H9 (cell line): ENCODE data around the gene CDK10. TPM values are rescaled to one million over a fixed set of nuclear protein-coding genes. Genes with fewer than 3 reads are reported as not detected.

Experiments used
- DNase-seq: peaks from one replicate; pipeline ENCODE4 v3.0.0-alpha.2; 2017
- H2AFZ ChIP-seq: one replicate; pipeline ENCODE4 v1.6.1; 2013; ENCODE audit warnings: mild to moderate bottlenecking, low read length, control low read depth, moderate library complexity
- H2AK5ac ChIP-seq: 2 replicates; pipeline ENCODE4 v1.6.1; 2013; ENCODE audit warnings: low read length, control low read depth, mixed read lengths; ENCODE audit not compliant: insufficient read length
- H2BK120ac ChIP-seq: one replicate; pipeline ENCODE4 v1.6.1; 2013; ENCODE audit warnings: low read depth, mild to moderate bottlenecking, low read length, control low read depth, inconsistent platforms; ENCODE audit not compliant: poor library complexity, severe bottlenecking
- H2BK12ac ChIP-seq: 2 replicates; pipeline ENCODE4 v1.6.1; 2013; ENCODE audit warnings: low read length, control low read depth, mixed read lengths, low read depth; ENCODE audit not compliant: insufficient read length
- H2BK15ac ChIP-seq: 2 replicates; pipeline ENCODE4 v1.6.1; 2013; ENCODE audit warnings: low read depth, low read length, control low read depth
- H2BK20ac ChIP-seq: one replicate; pipeline ENCODE4 v1.6.1; 2013; ENCODE audit warnings: low read depth, mild to moderate bottlenecking, low read length, control low read depth, inconsistent platforms; ENCODE audit not compliant: poor library complexity, severe bottlenecking
- H2BK5ac ChIP-seq: 2 replicates; pipeline ENCODE4 v1.6.1; 2013; ENCODE audit warnings: low read length, control low read depth, mixed read lengths; ENCODE audit not compliant: insufficient read length
- H3K14ac ChIP-seq: 2 replicates; pipeline ENCODE4 v1.6.1; 2013; ENCODE audit warnings: low read length, control low read depth; ENCODE audit not compliant: insufficient read depth
- H3K18ac ChIP-seq: 2 replicates; pipeline ENCODE4 v1.6.1; 2013; ENCODE audit warnings: low read depth, mild to moderate bottlenecking, mixed read lengths, low read length, control low read depth; ENCODE audit not compliant: insufficient read length
- H3K23ac ChIP-seq: 2 replicates; pipeline ENCODE4 v1.6.1; 2013; ENCODE audit warnings: low read length, control low read depth, mixed read lengths, low read depth; ENCODE audit not compliant: insufficient read length
- H3K23me2 ChIP-seq: 2 replicates; pipeline ENCODE4 v1.6.1; 2013; ENCODE audit warnings: low read depth, mild to moderate bottlenecking, mixed read lengths, low read length, control low read depth; ENCODE audit not compliant: insufficient read length, poor library complexity, severe bottlenecking
- H3K27ac ChIP-seq: 2 replicates; pipeline ENCODE4 v1.5.1; 2013; ENCODE audit warnings: low read length, control low read depth, mixed read lengths, low read depth; ENCODE audit not compliant: insufficient read length
- H3K27me3 ChIP-seq: 2 replicates; pipeline ENCODE4 v1.6.1; 2013; ENCODE audit warnings: low read length, control low read depth, inconsistent platforms; ENCODE audit not compliant: insufficient read depth
- H3K4ac ChIP-seq: 2 replicates; pipeline ENCODE4 v1.6.1; 2013; ENCODE audit warnings: low read depth, mild to moderate bottlenecking, control low read depth, inconsistent platforms, low read length, moderate library complexity
- H3K4me1 ChIP-seq: 2 replicates; pipeline ENCODE4 v1.6.1; 2013; ENCODE audit warnings: low read length, control low read depth, inconsistent platforms; ENCODE audit not compliant: insufficient read depth
- H3K4me2 ChIP-seq: 2 replicates; pipeline ENCODE4 v1.6.1; 2013; ENCODE audit warnings: low read length, control low read depth, mixed read lengths; ENCODE audit not compliant: insufficient read length, insufficient read depth
- H3K56ac ChIP-seq: 2 replicates; pipeline ENCODE4 v1.6.1; 2013; ENCODE audit warnings: low read depth, mild to moderate bottlenecking, mixed read lengths, low read length, control low read depth; ENCODE audit not compliant: insufficient read length
- H3K79me1 ChIP-seq: 2 replicates; pipeline ENCODE4 v1.6.1; 2013; ENCODE audit warnings: low read depth, mild to moderate bottlenecking, moderate library complexity, low read length, control low read depth, inconsistent platforms; ENCODE audit not compliant: insufficient read depth, poor library complexity, severe bottlenecking
- H3K79me2 ChIP-seq: 2 replicates; pipeline ENCODE4 v1.6.1; 2013; ENCODE audit warnings: low read length, control low read depth, inconsistent platforms; ENCODE audit not compliant: insufficient read depth
- H3K9ac ChIP-seq: 2 replicates; pipeline ENCODE4 v1.6.1; 2013; ENCODE audit warnings: low read length, control low read depth, mixed read lengths; ENCODE audit not compliant: insufficient read length; ENCODE audit errors: extremely low read depth
- H3K9me3 ChIP-seq: one replicate; pipeline ENCODE4 v1.6.1; 2013; ENCODE audit warnings: low read depth, low read length, inconsistent platforms; ENCODE audit not compliant: control insufficient read depth
- H3T11ph ChIP-seq: one replicate; pipeline ENCODE4 v1.6.1; 2013; ENCODE audit warnings: mild to moderate bottlenecking, low read length, control low read depth, inconsistent platforms
- H4K20me1 ChIP-seq: one replicate; pipeline ENCODE4 v1.6.1; 2013; ENCODE audit not compliant: control insufficient read depth, insufficient read length, insufficient read depth
- H4K5ac ChIP-seq: 2 replicates; pipeline ENCODE4 v1.6.1; 2013; ENCODE audit warnings: low read depth, mild to moderate bottlenecking, mixed read lengths, low read length, control low read depth; ENCODE audit not compliant: insufficient read length
- H4K8ac ChIP-seq: replicated peaks from 2 replicates; pipeline ENCODE4 v1.6.1; 2013; ENCODE audit warnings: low read length, control low read depth, mixed read lengths, low read depth; ENCODE audit not compliant: insufficient read length
- H4K91ac ChIP-seq: 2 replicates; pipeline ENCODE4 v1.6.1; 2013; ENCODE audit warnings: low read depth, mild to moderate bottlenecking, moderate library complexity, mixed read lengths, low read length, control low read depth; ENCODE audit not compliant: insufficient read length
- H3K27ac Mint-ChIP-seq, 3 experiments: 2 replicates in 2 of 3; 3 replicates in 1 of 3; pipeline ENCODE4 v1.8.0; 2020 to 2021; ENCODE audit warnings: mixed read lengths in 3 of 3, mild to moderate bottlenecking in 1 of 3, moderate library complexity in 1 of 3
- H3K27me3 Mint-ChIP-seq: 2 replicates; pipeline ENCODE4 v1.8.0; 2021; ENCODE audit warnings: low read depth, mild to moderate bottlenecking, moderate library complexity, mixed read lengths
- H3K36me3 Mint-ChIP-seq, 3 experiments: 2 replicates in 2 of 3; 3 replicates in 1 of 3; pipeline ENCODE4 v1.8.0; 2020 to 2021; ENCODE audit warnings: low read depth in 3 of 3, mixed read lengths in 3 of 3; ENCODE audit not compliant: insufficient read depth in 1 of 3
- H3K4me1 Mint-ChIP-seq, 2 experiments: 2 replicates each; pipeline ENCODE4 v1.8.0; 2020; ENCODE audit warnings: mixed read lengths in 2 of 2
- H3K4me3 Mint-ChIP-seq, 2 experiments: 2 replicates in 1 of 2; 3 replicates in 1 of 2; pipeline ENCODE4 v1.8.0; 2020 to 2021; ENCODE audit warnings: mild to moderate bottlenecking in 2 of 2, mixed read lengths in 2 of 2, moderate library complexity in 1 of 2
- H3K9me3 Mint-ChIP-seq, 2 experiments: 2 replicates in 1 of 2; 3 replicates in 1 of 2; pipeline ENCODE4 v1.8.0; 2020; ENCODE audit warnings: mild to moderate bottlenecking in 2 of 2, mixed read lengths in 2 of 2, moderate library complexity in 1 of 2
- CTCF ChIP-seq: fragments of 200-600 bp; sonication (generic); conservative IDR thresholded peaks from 3 replicates; pipeline ENCODE4 v1.8.0; 2021; ENCODE audit warnings: antibody characterized with exemption, mild to moderate bottlenecking
- WGBS: extraction: QIAGEN DNeasy Blood & Tissue Kit; methylation state at CpG from one replicate; pipeline ENCODE4 v1.1.7; 2013; ENCODE audit warnings: missing lambda C conversion rate, low lambda C conversion rate, mixed read lengths; ENCODE audit not compliant: insufficient read length; ENCODE audit errors: extremely low coverage; 5-methylcytosine and 5-hydroxymethylcytosine counted together
- long read RNA-seq: library from polyadenylated mRNA; unstranded; transcript quantifications from one replicate; pipeline ENCODE4 v2.0.0, GENCODE V29; 2020
- total RNA-seq: library from RNA; stranded (reverse); gene quantifications from 2 replicates; pipeline ENCODE4 v1.2.1, GENCODE V29; 2021

CDK10 gene
- total RNA-seq: 76.6 and 77.1 TPM in 2 replicates
- long read RNA-seq, transcript CDK10-208 (13 exons, 1,424 nt): minor isoform, 7 of 335 reads
- long read RNA-seq, transcript CDK10-212 (12 exons, 1,376 nt): minor isoform, 8 of 335 reads
- long read RNA-seq, transcript CDK10-202 (13 exons, 1,798 nt): major isoform, 72 of 335 reads
- long read RNA-seq, partial matches to known transcripts: 12 of 335 reads
- long read RNA-seq, other reads (novel, unspliced or antisense): 235 of 335 reads

GRCh38 chr16:89686520-89687091 lies at the start of gene CDK10:
Gene CDK10, plus strand, starts transcription at chr16:89686689. Its CDS starts 22 bp downstream, at chr16:89686711.
- Histone ChIP-seq H2BK15ac (no peak within 1 kb of the TSS; the same call in 1 of the 2 replicates), H3K23me2 (peaks cover 8% of the 10 kb centered on the region), H3K14ac (peak within 1 kb of the TSS; percentile 94; the same call in 1 of the 2 replicates), H3K79me1 (no peaks in the 10 kb centered on the region), H3K4ac (no peak within 1 kb of the TSS), H4K20me1 (no peaks in the 10 kb centered on the region), H3K18ac (peak within 1 kb of the TSS; percentile 95), H2BK120ac (no peak within 1 kb of the TSS), H3K4me1 (no peaks in the 10 kb centered on the region), H2BK5ac (no peak within 1 kb of the TSS), H3K9me3 (peaks cover 20% of the 10 kb centered on the region), H3K27me3 (no peaks in the 10 kb centered on the region), H2BK20ac (no peak within 1 kb of the TSS), H2AFZ (no peak within 1 kb of the TSS), H4K5ac (no peak within 1 kb of the TSS), H3K9ac (peak within 1 kb of the TSS; percentile 76), H4K8ac (no peak within 1 kb of the TSS), H3K27ac (no peak within 1 kb of the TSS), H3K4me2 (peak within 1 kb of the TSS; percentile 59), H3K79me2 (no peaks in the 10 kb centered on the region), H3K56ac (no peak within 1 kb of the TSS), H2BK12ac (no peak within 1 kb of the TSS), H2AK5ac (no peak within 1 kb of the TSS), H3T11ph (no peak within 1 kb of the TSS), H4K91ac (no peak within 1 kb of the TSS), H3K23ac (no peak within 1 kb of the TSS)
- Mint-ChIP-seq H3K27me3 (peaks cover 3% of the 10 kb centered on the region), H3K9me3 (peaks cover 40 to 44% of the 10 kb centered on the region in 2 experiments), H3K4me1 (peaks cover 6 to 7% of the 10 kb centered on the region in 2 experiments), H3K27ac (peak within 1 kb of the TSS; percentile 62 to 91 (median 80); a peak in 6 of 7 replicates), H3K4me3 (peak within 1 kb of the TSS; percentile 83 to 89), H3K36me3 (peaks cover 62 to 76% (median 64%) of the 10 kb centered on the region in 3 experiments)
- no CpG with 5 or more reads among the region's 67 CpGs for WGBS
- no peak for TF ChIP-seq CTCF
- DNase-seq: peak; percentile 91
